AG10803 (cell line): ENCODE results near the gene ANKRD61.
"Not testable (repeated sequence)": the region's sequence is repeated elsewhere in the genome, so short reads cannot be mapped to it uniquely, and the experiment has no call there.

ENCODE experiments used
- DNase-seq: peaks from one replicate; pipeline ENCODE4 v3.0.0; 2010; ENCODE audit warnings: low read depth
- H3K4me3 ChIP-seq: 2 replicates; pipeline ENCODE4 v1.5.1; 2011; ENCODE audit warnings: mild to moderate bottlenecking, low read length, control low read depth
- CTCF ChIP-seq: conservative IDR thresholded peaks from 2 replicates; pipeline ENCODE4 v1.5.1; 2011; ENCODE audit warnings: mild to moderate bottlenecking, low read length, control low read depth, inconsistent platforms

ANKRD61 gene

GRCh38 chr7:6032641-6033040 lies 1.5 kb downstream of the ANKRD61 start:
- no peak for DNase-seq
- TF ChIP-seq CTCF: no peak
- no peak overlapping the region for H3K4me3 ChIP-seq

DNA sequence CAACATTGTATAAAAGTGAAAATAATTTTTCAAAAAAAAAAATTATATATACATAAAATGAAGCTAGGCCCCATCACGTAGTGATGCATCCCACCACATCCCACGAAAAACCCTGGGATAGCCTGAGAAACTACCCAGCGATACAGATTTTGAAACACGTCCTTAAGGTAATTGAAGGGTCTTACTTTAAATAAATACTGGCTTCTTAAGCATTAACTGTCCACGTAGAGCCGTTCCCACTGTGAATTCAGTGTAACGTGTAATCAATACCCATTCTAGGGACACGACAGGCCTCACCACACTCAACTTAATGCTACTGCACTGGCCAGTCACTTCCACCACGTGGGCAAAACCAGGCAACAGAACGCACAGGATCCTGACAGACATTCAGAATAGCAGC lies 4.0 kb downstream of the ANKRD61 start:
- no peak for DNase-seq
- TF ChIP-seq CTCF: no peak
- no peak overlapping the region for H3K4me3 ChIP-seq

DNA sequence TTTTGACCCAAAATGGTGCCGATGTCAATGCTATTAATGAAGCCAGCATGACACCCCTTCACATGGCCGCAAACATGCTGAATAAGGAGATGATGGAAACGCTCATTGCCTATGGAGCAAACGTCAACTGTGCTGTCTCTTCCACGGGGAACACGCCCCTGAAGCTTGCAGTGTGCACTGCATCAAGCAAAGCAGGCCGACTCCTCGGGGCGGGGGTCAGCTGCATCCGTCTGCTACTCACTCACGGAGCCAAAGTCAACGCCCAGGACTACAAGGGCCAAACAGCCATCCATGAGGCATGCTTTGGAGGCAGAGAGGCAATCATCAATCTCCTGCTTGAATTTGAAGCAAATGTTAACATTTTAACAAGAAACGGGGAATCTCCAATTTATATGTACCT lies 4.5 kb downstream of the ANKRD61 start:
- no peak for TF ChIP-seq CTCF
- H3K4me3 ChIP-seq: no peak overlapping the region
- no peak for DNase-seq

DNA sequence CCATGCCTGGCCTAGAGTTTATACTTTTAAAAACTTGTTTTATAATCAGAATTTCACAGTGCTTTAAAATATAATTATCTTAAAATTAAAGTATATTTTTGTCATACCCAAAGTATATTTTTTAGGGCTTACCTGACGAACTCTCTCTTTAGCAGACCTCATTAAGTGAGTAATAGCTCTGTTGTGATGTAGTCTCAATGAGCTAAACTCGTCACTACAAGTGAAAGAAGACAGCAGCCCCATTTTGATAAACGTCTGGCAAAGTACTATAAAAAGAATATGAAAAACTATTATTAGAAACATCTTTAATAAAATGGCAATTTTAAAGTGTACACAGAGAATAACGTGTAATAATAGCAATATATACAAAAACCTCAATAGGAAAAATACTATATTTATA lies 18.6 kb downstream of the ANKRD61 start:
- H3K4me3 ChIP-seq: no peak overlapping the region
- no peak for DNase-seq
- TF ChIP-seq CTCF: no peak

DNA sequence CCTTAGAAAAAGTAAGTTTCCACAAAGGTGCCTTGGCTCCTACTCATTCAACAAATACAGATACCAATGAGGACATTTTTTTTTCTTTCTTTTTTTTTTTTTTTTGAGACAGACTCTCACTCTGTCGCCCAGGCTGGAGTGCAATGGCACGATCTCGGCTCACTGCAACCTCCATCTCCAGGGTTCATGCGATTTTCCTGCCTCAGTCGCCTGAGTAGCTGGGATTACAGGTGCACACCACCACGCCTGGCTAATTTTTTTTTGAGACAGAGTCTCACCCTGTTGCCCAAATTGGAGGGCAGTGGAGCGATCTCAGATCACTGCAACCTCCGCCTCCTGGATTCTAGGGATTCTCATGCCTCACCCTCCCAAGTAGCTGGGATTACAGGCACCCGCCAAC lies 20.0 kb downstream of the ANKRD61 start:
- DNase-seq, H3K4me3 ChIP-seq: not testable (repeated sequence)

GRCh38 chr7:6056616-6057015 lies 25.4 kb downstream of the ANKRD61 start:
- H3K4me3 ChIP-seq: no peak overlapping the region
- DNase-seq: no peak
- TF ChIP-seq CTCF: no peak

DNA sequence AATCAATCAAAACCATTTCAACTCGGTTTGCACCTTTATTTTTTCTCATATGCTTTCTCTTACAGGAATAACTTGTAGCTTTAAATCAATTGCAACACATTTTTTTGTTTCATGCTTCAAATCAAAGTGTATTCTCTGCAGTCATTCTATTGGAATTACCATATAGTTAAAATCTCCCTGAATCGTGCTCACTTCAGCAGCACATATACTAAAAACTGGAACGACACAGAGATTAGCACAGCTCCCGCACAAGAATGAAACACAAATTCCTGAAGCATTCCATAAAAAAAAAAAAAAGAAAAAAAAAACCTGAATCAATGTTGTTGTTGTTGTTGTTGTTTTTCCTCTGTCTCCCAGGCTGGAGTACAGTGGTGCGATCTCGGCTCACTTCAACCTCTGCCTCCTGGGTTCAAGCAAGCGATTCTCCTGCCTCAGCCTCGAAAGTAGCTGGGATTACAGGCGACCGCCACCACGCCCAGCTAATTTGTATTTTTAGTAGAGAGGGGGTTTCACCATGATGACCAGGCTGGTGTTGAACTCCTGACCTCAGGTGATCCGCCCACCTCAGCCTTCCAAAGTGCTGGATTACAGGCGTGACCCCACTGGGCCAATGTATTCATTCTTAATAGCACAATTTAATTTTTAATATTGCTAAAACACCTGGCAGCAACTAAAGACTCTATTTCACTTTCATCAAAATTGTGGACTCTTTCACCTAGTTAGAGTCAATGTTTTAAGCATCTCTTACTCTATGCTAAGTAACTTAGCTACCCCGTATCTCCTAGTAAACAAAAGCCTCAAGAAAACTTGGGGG lies 26.3 kb downstream of the ANKRD61 start:
- DNase-seq: peak; percentile 32
- no peak for TF ChIP-seq CTCF
- H3K4me3 ChIP-seq: peak overlapping the region; percentile 85

- DNase-seq, H3K4me3 ChIP-seq: not testable (repeated sequence)
Observed at GRCh38 chr7:6059941-6060340, 28.8 kb downstream of the ANKRD61 start.
